Fibroblast of mammary gland (primary cell): Measurements from ENCODE around the gene ZNF831.

Experiments
- DNase-seq: peaks from one replicate; pipeline ENCODE4 v3.0.0-alpha.2; 2010; ENCODE audit warnings: low read depth
- H3K4me3 ChIP-seq: 2 replicates; pipeline ENCODE4 v1.5.1; 2011; ENCODE audit warnings: low read depth, mild to moderate bottlenecking, low read length, moderate library complexity; ENCODE audit not compliant: control insufficient read depth
- TF ChIP-seq, protein P1 (sequence below): conservative IDR thresholded peaks from 2 replicates; pipeline ENCODE4 v1.5.1; 2011; ENCODE audit warnings: low read depth, low read length, inconsistent platforms; ENCODE audit not compliant: control insufficient read depth, insufficient read depth

ZNF831 gene

DNA sequence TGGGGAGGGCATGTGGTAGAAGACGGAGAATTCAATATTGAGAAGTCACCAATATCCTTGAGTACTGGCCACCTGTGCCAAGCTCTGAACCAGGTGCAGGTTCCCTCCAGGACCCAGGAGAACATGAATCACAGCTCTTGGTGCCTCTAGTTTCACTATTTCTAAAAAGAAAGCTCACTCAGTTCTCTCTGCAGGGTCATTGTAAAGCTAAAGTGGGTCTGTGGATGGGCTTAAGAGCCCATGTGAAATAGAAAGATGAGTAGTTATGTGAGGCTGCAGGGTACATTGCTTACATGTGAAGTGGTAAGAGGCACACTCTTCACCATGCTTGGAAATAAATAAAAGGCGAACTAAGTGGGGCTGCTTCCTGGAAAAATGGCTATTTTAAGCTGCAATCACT, 43.6 kb downstream of the ZNF831 start:
- DNase-seq, result no peak
- H3K4me3 ChIP-seq, result no peak overlapping the region
- TF ChIP-seq, protein P1, sequence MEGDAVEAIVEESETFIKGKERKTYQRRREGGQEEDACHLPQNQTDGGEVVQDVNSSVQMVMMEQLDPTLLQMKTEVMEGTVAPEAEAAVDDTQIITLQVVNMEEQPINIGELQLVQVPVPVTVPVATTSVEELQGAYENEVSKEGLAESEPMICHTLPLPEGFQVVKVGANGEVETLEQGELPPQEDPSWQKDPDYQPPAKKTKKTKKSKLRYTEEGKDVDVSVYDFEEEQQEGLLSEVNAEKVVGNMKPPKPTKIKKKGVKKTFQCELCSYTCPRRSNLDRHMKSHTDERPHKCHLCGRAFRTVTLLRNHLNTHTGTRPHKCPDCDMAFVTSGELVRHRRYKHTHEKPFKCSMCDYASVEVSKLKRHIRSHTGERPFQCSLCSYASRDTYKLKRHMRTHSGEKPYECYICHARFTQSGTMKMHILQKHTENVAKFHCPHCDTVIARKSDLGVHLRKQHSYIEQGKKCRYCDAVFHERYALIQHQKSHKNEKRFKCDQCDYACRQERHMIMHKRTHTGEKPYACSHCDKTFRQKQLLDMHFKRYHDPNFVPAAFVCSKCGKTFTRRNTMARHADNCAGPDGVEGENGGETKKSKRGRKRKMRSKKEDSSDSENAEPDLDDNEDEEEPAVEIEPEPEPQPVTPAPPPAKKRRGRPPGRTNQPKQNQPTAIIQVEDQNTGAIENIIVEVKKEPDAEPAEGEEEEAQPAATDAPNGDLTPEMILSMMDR, result no peak

DNA sequence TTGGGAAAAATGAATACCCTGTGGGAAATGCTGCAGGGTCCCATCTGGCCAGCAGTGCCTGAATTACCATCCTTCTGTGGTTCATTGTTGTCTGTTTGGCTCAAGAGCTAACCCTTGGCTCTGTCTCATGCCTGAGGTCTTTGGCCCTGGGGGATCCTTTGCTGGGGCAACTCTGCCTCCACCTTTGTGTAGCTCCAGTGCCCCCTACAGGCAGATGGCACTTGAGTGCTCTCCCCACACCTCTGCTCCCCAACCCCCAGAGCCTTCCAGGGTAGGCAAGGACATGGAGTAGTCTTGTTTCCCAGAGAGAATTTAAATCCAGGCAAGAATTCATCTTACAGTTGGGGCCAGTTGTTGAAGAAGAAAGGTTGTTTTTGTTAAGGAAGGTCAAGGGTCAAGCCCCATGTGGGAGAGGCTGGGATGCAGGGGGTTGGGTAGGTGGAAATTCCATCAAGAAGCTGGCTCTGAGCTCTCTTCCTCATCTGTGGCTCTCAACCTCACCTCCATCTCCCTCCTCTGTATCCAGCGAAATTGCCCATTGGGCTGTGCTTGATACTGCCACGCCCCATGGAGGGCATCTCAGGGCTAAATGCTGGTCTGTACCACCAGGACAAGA, 44.2 kb downstream of the ZNF831 start:
- peak; percentile 16 for DNase-seq
- TF ChIP-seq, protein P1, result peak; percentile 32
- no peak overlapping the region for H3K4me3 ChIP-seq

DNA sequence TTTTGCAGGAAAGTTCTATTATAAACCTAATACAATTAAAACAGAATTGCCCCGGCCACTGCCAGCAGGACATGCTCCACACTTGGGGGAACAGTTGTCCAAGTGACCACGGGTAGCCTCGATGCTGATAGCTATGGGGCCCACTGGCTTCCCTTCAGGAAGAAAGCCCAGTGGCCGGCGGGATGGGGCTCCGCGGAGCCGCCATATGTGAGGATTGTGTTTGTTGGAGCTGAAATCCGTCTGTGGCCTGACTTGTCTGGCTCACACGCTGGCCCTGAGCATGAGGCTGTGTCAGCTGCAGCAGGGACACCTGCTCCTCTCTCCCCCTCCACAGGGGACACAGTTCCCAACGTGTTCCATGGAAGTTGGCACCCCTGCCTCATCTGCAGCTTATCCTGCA, 46.6 kb downstream of the ZNF831 start:
- H3K4me3 ChIP-seq, result no peak overlapping the region
- DNase-seq, result no peak
- TF ChIP-seq, protein P1, result no peak

DNA sequence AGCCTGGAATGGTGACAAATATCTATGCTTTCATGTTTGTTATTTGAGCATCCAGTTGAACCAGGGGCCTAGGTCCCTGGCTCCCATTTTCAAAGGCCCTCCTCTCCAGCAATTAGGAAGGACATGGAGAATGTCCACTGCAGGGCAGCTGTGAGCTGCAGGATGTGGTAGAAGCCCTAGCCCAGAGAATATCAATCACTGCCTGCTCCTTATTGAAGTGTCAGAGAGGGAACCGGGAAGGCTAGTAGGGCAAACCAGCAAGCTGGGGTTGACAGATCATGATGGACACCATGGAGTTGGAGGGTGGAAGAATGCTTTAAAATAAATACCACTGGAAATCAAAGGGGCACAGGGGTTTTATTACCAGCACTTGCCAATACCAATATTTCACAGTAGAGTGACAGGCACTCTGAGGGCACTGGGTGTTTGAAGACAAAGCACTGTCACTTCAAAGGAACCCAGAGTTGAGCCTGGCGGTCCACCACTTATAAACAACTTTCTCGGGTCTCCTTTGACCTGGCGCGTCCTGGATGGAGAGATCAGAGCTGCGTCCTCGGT, 47.7 kb downstream of the ZNF831 start:
- DNase-seq, result no peak
- H3K4me3 ChIP-seq, result no peak overlapping the region
- TF ChIP-seq, protein P1, result no peak

DNA sequence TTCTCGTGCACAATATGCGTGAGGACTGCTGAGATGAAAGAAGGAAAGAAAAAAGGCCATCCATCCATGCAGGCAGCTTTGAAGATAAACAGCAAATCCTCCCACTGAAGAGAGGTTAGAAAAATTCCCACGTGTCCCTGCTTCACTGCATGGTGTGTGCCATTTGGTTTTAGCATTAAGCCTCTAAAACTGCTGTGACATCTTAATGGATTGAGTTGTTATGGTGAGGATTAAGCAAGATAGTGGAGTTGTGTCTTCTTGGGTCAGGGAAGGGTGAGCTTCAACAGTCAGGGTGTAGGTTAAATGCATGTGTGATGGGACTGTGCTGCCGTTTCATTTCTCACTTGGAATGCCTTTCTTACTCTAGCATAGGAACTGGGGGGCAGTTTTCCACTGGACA, 50.5 kb downstream of the ZNF831 start:
- no peak overlapping the region for H3K4me3 ChIP-seq
- no peak for DNase-seq
- TF ChIP-seq, protein P1, result no peak

DNA sequence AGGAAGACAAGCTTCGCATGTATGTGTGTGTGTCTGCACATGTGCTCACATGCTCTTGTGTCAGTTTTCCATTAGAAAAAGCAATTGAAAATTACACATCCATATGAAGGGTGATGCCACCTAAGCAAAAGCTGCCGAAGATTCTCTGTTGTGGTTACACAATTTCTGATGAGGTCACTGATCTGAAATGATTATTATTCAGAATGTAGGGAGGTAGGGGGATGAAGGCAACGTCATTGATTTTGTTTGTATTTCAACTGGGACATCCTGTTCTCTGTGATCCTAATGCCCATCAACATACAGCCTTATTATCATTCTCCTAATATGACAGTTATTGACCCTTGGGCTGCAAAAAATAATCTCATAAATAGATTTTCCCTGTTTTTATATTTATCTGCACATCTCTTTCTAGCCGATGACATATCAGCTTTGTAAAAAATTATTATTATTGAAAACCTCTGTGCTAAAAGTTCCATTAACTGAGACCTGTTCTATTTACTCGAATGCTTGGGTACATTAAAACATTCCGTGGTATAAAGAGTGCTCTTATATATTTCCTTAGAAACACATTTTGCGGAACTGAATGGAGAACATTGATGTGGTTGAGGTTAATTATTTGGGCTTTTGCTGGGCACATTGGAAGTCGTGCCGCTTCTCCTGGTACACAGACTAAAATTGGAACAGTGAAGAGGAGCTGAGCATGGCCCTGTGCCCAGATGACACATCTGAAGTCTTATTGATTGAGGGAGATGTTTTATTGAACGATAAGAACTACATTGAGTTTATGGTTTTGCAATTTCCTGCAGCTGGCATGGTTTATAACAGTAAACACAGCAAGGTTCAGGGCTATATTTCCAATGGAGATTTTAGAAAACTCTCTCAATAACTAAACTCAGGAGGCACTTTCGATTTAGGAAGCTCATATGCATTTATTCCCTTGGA, 51.3 kb downstream of the ZNF831 start:
- no peak for DNase-seq
- H3K4me3 ChIP-seq, result no peak overlapping the region
- TF ChIP-seq, protein P1, result no peak
